GM12873 (cell line): ENCODE results near the gene ANKRD40CL.

ENCODE experiments used
- CTCF ChIP-seq: IDR thresholded peaks from 2 replicates; pipeline ENCODE4 v1.5.1; 2012; ENCODE audit warnings: low read depth, mild to moderate bottlenecking, moderate library complexity, low read length, control low read depth; ENCODE audit not compliant: insufficient read depth; ENCODE audit errors: missing control alignments

The ANKRD40CL gene

GRCh38 chr17:50807009-50807408, 39.7 kb upstream of the ANKRD40CL start:
- no peak for TF ChIP-seq CTCF

DNA sequence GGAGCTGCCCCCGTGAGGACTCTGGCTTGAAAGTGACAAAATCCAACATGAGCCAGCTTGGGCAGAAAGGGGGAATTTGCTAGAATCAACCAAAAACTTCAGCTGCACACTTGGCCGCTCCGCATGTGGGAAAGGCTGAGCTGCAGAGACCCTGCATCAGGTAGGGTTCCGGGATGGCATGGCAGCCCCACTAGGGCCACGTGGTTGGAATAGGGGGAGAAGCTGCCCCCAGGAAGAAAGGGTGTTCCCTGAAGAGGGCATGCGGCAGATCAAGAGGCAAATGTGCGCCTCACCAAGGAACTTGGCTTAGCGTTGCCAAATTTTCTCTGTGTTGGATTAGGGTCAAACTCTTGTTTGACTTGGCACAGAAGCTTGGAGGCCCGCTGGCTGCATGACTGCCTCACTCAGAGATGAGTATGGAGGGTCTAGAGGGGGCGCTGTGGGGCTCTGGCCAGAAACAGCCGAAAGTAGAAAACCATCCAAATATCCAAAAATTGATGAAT, 38.9 kb upstream of the ANKRD40CL start:
- TF ChIP-seq CTCF: peak; percentile 21

GRCh38 chr17:50805486-50805885, 38.2 kb upstream of the ANKRD40CL start:
- no peak for TF ChIP-seq CTCF

DNA sequence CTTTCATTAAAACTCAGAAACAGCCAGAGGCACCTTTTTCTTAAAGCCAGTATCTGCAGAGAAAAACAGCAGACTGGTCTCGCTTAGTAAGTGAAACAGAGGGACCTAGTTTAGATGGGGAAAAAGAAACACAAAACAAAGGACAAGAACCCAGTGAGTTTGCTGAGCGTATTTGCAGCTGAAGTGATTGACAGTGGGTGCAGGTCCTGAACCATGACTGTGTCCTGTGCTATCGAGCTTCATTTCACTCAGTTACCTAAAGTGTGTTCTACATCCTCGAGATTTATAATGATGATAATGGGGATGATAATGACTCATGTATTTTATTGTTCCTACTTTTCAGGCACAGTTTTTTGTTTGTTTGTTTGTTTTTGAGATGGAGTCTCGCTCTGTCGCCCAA, 36.4 kb upstream of the ANKRD40CL start:
- TF ChIP-seq CTCF: no peak

DNA sequence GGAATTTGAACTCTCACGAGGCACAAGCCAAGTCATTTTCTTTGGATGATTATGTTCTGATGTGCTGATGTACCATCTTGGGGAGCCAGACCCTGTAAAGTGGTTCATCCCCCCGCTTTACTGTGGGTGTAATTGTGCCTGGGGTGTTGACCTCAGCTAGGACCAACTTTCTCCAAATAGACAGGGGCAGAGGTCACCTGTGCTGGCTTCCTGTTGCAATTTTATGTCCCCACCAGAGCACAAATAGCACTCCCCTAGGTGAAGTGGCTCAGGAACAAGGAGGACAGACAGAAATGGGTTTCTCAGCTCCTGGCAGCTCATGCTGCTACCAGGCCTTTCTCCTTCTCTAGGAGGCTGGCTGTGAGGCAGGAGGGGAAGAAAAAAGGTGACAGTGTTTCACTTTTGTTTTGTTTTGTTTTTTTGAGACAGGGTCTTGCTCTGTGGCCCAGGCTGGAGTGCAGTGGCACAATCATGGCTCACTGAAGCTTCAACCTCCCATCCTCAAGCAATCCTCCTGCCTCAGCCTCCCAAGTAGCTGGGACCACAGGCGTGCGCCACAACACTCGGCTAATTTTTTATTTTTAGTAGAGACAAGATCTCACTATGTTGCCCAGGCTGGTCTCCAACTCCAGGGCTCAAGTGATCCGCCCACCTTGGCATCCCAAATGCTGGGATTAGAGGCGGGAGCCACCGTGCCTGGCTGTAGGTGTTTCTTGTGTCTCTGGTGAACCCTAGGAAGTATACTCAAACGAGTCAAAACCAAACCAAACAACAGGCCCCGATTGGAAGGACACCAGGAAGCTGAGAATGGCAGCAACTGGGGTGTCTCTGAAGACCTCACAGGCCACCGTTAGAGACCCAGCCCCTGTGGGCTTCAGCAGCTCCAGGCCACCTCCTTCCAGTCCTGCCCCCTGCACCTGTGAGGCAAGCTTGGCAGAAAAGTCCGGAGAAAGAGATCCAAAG, 35.6 kb upstream of the ANKRD40CL start:
- TF ChIP-seq CTCF: no peak

GRCh38 chr17:50800196-50800700, 32.9 kb upstream of the ANKRD40CL start:
- TF ChIP-seq CTCF: no peak

- TF ChIP-seq CTCF: no peak
Measured at GRCh38 chr17:50799582-50799981, 32.3 kb upstream of the ANKRD40CL start.
